ENCODE results near the gene CDK14.

GRCh38 chr7:90850471-90850870 is 254.3 kb downstream of the CDK14 start:
- no peak for TF ChIP-seq CTCF (IDR thresholded peaks at IDR 0.05)
- no peak for TF ChIP-seq POLR2A (IDR thresholded peaks at IDR 0.05)
